Measurements from ENCODE around the gene CHAF1B. TPM values are rescaled to one million over a fixed set of nuclear protein-coding genes. Genes with fewer than 3 reads are reported as not detected.
"Not testable (repeated sequence)": the region's sequence is repeated elsewhere in the genome, so short reads cannot be mapped to it uniquely, and the experiment has no call there.

Gene CHAF1B
- total and polyA plus RNA-seq, 9 donors = 1.6 to 3.9 (median 2.7) TPM

GRCh38 chr21:36395353-36396111 is 10.3 kb downstream of the CHAF1B start:
- H3K27ac ChIP-seq = no peak overlapping the region
- no peaks in the 10 kb centered on the region for H3K36me3 ChIP-seq
- TF ChIP-seq POLR2A (IDR thresholded peaks at IDR 0.05) (no peak), EP300 (IDR thresholded peaks at IDR 0.05) (no peak), CTCF (IDR thresholded peaks at IDR 0.05) (no peak)
- no peaks in the 10 kb centered on the region for H3K27me3 ChIP-seq
- no peak overlapping the region for H3K4me3 ChIP-seq
- H3K9me3 ChIP-seq = no peaks in the 10 kb centered on the region
- DNase-seq = no peak
- intact Hi-C loops (cut with DNase I) = no loop called here
- WGBS, 3 donors = 77 to 86% (median 82%) methylated on average over 6 of the region's 6 CpGs
- H3K4me1 ChIP-seq (ENCODE audit: insufficient read depth) = no peaks in the 10 kb centered on the region

- Histone ChIP-seq H3K36me3 (no peaks in the 10 kb centered on the region), H3K27ac (no peak overlapping the region), H3K9me3 (no peaks in the 10 kb centered on the region), H3K4me3 (no peak overlapping the region), H3K27me3 (no peaks in the 10 kb centered on the region), H3K4me1 (ENCODE audit: insufficient read depth) (no peaks in the 10 kb centered on the region)
- no peak for TF ChIP-seq POLR2A (IDR thresholded peaks at IDR 0.05)
- TF ChIP-seq CTCF (IDR thresholded peaks at IDR 0.05) = no peak
- no peak for TF ChIP-seq EP300 (IDR thresholded peaks at IDR 0.05)
- DNase-seq = no peak
- intact Hi-C loops (cut with DNase I) = no loop called here
- 88 to 95% (median 91%) methylated on average over 3 of the region's 3 CpGs for WGBS, 3 donors
Measured at GRCh38 chr21:36396325-36396724, 11.1 kb downstream of the CHAF1B start.

GRCh38 chr21:36396971-36397370 is 11.8 kb downstream of the CHAF1B start:
- 91 to 96% (median 94%) methylated on average over 4 of the region's 4 CpGs for WGBS, 3 donors
- no peaks in the 10 kb centered on the region for H3K4me1 ChIP-seq (ENCODE audit: insufficient read depth)
- no peak overlapping the region for H3K27ac ChIP-seq
- no peaks in the 10 kb centered on the region for H3K9me3 ChIP-seq
- TF ChIP-seq CTCF (IDR thresholded peaks at IDR 0.05) (no peak), EP300 (IDR thresholded peaks at IDR 0.05) (no peak), POLR2A (IDR thresholded peaks at IDR 0.05) (no peak)
- H3K36me3 ChIP-seq = no peaks in the 10 kb centered on the region
- intact Hi-C loops (cut with DNase I) = no loop called here
- DNase-seq = no peak
- H3K27me3 ChIP-seq = no peaks in the 10 kb centered on the region
- H3K4me3 ChIP-seq = no peak overlapping the region

- intact Hi-C loops (cut with DNase I) = no loop called here
- Histone ChIP-seq H3K4me1 (ENCODE audit: insufficient read depth) (no peaks in the 10 kb centered on the region), H3K27ac (no peak overlapping the region), H3K9me3 (no peaks in the 10 kb centered on the region), H3K36me3 (no peaks in the 10 kb centered on the region), H3K27me3 (no peaks in the 10 kb centered on the region), H3K4me3 (no peak overlapping the region)
- no peak for DNase-seq
- WGBS, 3 donors = 77 to 89% (median 86%) methylated on average over 5 of the region's 5 CpGs
- TF ChIP-seq CTCF (IDR thresholded peaks at IDR 0.05) (no peak), POLR2A (IDR thresholded peaks at IDR 0.05) (no peak), EP300 (IDR thresholded peaks at IDR 0.05) (no peak)
Measured at GRCh38 chr21:36397606-36398005, 12.4 kb downstream of the CHAF1B start.

GRCh38 chr21:36399736-36400135 is 14.5 kb downstream of the CHAF1B start:
- H3K4me3 ChIP-seq; H3K9me3 ChIP-seq; H3K4me1 ChIP-seq (ENCODE audit: insufficient read depth); H3K36me3 ChIP-seq; H3K27me3 ChIP-seq; intact Hi-C loops (cut with DNase I); H3K27ac ChIP-seq; DNase-seq: not testable (repeated sequence)
- WGBS, 3 donors = 95 to 97% (median 97%) methylated on average over 9 of the region's 9 CpGs

Data from ovary (tissue), 9 donors.